ENCODE data around the gene WAPL. TPM values are rescaled to one million over a fixed set of nuclear protein-coding genes. Genes with fewer than 3 reads are reported as not detected.
"Not testable (repeated sequence)": the region's sequence is repeated elsewhere in the genome, so short reads cannot be mapped to it uniquely, and the experiment has no call there.

WAPL gene
- total RNA-seq, 1 donor from 2014 or later = 39.0 TPM

DNA sequence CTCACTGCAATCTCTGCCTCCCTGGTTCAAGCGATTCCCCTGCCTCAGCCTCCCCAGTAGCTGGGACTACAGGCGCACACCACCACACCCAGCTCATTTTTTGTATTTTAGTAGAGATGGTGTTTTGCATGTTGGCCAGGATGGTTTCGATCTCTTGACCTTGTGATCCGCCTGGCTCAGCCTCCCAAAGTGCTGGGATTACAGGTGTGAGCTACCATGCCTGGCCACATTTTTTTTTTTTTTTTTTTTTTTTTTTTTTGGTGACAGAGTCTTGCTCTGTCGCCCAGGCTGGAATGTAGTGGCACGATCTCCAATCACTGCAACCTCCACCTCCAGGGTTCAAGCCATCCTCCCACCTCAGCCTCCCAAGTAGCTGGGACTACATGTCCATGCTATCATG lies 4.1 kb upstream of the WAPL start:
- DNase-seq (ENCODE audit: low read depth in 2 of 2) = not testable (repeated sequence)

DNA sequence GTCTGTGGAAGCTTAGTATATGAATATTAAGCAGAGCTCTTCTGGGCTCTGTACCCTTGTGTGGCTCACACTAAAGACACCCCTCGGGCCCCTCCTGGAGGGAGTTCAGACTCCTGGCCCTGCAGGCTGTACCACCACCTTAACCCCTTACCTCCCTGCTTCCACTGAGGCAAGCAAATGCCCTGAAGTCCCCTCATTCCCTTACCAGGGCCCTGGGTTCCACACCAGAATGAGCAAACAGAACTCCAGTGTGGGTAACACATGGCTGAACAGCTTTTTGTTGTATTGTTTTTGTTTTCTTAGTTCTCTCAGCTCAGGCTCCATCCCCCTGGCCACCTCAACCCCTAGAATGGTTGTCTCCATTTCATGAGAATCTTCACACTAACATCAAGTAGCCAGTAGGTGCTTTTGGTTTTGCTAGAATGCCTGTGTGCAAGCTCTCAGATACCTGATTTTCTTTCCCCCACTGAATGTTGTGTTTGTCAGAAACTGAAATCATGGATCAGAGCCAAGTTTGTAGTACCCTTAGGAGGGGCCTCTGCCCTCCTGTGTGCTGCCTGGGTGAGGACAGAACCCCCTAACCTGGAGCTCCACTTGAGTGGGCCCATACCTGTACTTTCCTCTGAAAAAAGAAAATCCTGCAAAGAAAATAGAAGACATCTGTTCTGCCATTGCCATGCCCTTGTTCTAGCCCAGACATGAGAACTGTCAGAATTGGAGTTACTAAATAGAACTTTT lies 2.8 kb upstream of the WAPL start:
- no peak for DNase-seq (ENCODE audit: low read depth in 2 of 2)

- DNase-seq (ENCODE audit: low read depth in 2 of 2) = no peak
Observed at GRCh38 chr10:86523348-86523747, 1.8 kb upstream of the WAPL start.

- DNase-seq (ENCODE audit: low read depth in 2 of 2) = peak in 1 of 2 donors; percentile 8
Observed at GRCh38 chr10:86522510-86522855, 891 bp upstream of the WAPL start.

DNA sequence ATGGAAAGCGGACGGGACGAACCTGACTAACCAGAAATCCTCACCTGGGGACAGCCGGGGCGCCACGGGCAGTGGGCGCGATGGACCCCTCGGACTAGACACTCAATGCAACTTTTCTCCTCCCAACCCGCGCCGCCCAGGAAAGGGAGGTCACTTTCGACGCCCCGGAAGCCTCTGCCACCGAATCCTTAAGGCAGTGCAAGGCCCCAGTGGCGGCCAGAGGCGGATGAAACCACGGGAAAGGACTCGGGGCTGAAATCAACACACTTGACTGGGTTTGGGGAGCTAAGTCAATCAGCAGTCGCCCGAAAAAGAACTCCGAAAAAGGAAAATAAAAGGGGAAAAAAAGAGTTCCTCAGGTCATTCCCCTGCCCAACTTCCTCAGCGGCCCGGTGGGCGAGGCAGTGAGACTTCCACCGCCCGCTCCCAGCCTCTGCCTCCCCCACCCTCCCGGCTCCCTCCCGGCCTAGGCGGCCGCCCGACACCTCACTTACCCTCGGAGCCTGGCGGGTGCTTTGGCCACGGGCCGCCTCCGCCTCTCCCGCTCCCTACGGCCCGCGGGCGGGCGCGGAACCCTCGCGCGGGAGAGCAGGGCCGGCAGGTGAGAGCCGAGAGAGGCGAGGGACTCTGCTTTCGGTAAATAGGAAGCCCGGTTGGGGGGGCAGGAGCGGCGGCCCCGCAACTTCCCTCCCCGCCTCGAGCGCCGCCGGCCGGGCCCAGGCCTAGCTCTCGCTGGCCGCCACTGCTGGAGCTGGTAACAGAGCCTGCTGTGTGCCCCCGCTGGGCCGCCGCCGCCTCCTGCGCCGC lies 518 bp downstream of the WAPL start:
- DNase-seq (ENCODE audit: low read depth in 2 of 2) = peak; percentile 11 to 35

DNA sequence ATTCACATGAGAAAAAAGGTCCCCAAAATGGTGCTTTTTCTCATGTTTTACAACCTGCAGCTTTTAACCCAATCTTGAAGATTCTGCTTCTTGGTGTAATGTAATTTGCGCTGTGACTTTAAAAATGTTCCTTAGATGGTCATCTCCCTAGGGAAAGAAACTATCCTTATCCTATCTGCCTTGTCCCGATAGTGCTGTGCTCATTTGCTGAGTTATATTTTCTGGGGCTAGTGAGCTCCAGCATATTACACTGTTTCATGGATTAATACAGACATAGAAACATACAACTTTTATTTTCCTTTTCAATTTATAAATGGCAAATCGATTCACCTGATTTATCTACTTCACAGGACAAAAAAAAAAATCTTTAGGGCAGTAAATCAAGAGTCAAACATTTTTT lies 2.8 kb downstream of the WAPL start:
- no peak for DNase-seq (ENCODE audit: low read depth in 2 of 2)

DNA sequence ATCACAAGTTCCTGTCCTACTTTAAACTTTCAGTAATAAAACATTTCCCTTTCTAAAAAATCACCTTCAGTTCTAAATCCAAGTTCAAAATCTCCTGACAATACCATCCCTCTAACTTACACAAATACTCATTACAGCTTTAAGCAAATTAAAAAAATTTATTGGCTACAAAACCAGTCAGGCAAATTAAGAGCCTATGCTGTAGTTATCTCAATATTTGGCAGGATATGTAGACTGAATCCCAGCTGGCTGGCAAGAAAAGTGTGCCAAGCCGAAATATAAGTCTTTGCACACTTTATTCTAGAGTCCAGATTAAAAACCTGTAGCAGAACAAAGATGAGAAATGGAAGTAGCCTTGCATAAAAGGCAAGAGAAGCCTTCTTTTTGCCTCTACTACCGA lies 9.5 kb downstream of the WAPL start:
- DNase-seq (ENCODE audit: low read depth in 2 of 2) = no peak

DNA sequence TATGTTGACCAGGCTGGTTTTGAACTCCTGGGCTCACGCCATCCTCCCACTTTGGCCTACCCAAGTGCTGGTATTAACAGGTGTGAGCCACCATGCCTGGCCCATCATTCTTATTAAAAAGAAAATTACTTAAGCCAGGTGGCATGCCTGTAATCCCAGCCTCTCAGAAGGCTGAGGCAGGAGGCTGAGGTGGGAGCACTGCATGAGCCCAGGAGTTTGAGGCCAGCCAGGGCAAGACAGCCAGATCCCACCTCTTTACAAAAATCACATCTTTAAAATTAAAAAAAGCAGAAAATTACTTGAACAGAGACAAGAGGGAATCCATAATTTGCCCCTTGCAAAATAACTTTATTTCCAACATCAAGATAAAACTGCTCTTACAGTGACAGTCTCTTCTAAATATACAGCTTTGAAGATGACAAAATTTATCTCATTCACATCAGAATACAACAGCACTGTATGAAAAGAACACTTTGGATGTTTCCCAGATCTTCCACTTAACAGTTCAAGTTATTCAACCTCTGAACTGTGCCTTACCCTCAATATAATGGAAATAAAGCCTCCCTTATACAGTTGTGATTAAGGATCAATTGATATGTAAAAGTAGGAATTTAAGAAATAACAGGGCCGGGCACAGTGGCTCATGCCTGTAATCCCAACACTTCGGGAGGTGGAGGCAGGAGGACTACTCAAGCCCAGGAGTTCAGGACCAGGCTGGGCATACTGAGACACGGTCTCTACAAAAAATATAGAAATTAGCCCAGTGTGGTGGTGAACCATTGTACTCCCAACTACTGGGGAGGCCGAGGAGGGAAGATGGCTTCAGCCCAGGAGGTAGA lies 10.3 kb downstream of the WAPL start:
- no peak for DNase-seq (ENCODE audit: low read depth in 2 of 2)

DNA sequence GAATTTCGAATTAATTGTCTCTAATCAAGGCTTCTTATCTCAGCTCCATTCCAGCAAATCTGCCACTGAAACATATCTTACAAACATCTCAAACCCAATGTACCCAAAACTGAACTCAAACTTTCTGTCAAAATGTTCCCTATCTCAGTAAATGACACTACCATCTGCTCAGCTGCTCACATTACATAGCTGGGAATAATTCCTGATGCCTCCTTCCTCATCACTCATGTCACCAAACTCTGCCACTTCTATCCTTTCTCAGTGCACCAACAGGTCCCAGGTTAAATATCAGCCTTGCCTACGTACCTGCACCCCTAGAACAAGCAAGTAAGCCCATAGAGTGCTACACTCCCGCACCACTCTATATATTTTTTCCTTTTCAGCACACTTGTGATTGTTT lies 12.4 kb downstream of the WAPL start:
- DNase-seq (ENCODE audit: low read depth in 2 of 2) = no peak

DNA sequence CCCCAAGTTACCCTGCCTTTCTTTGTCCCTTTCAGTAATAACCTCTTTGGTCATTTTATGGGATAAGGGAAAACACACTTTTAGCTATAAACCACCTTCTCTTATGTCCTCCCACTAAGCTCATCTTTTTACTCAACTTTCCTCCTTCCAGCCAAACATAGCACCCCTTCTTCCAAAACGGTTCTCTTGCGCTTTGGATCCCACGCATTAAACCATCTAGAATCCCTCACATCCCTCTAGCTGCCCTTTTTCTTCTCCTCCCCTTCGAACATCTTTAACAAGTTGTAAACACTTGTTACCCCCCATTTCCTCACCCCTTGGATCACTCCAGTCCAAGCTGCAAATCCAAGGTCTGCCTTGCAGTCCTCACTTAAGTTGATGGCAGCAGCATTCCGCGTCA lies 13.4 kb downstream of the WAPL start:
- DNase-seq (ENCODE audit: low read depth in 2 of 2) = no peak

GRCh38 chr10:86506499-86506898 lies 15.1 kb downstream of the WAPL start:
- peak in 1 of 2 donors; percentile 12 for DNase-seq (ENCODE audit: low read depth in 2 of 2)

DNA sequence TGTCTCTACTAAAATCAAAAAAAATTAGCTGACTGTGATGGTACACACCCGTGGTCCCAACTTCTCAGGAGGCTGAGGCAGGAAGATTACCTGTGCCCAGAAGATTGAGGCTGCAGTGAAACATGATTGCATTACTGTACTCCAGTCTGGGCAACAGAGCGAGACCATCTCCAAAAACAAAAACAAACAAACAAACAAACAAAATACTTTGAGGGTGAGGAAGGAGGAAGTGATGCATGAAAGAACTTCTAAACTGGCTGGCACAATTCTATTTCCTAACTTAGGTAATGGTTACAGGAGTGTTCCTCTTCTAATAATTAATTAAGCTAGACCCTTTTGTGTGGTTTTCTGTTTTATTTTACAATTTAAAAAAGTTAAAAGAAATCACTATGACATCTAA lies 15.5 kb downstream of the WAPL start:
- no peak for DNase-seq (ENCODE audit: low read depth in 2 of 2)

DNA sequence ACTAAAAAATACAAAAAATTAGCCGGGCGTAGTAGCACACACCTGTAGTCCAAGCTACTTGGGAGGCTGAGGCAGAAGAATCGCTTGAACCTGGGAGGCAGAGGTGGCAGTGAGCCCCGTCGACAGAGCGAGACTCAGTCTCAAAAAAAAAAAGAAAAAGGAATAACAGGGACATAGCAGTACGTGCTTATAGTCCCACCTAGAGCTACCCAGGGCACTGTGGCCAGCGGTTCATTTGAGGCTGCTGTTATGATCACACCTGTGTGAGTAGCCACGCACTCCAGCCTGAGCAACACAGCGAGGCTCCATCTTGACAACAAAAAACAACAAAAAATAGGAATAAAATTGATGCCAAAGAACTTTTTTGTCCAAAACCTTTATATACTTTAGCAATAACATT lies 17.1 kb downstream of the WAPL start:
- DNase-seq (ENCODE audit: low read depth in 2 of 2) = no peak

DNA sequence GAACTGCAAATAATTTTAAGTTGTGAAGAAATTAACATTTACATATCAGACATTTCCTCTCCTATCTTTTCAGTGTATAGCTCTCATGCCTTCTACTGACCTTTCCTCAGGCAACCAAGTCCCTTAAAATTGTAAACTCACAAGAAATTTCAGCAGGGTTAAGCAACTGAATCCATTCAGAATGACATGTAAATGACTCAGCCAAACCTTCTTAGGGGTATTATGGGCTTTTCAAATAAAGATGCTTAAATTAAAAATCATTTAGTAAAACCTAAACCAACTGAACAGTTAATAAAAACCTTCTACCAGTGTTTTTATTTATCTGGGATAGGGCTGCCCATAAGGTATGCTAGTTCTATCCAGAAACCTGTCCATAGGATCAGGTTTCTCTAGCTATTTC lies 20.7 kb downstream of the WAPL start:
- DNase-seq (ENCODE audit: low read depth in 2 of 2) = no peak

DNA sequence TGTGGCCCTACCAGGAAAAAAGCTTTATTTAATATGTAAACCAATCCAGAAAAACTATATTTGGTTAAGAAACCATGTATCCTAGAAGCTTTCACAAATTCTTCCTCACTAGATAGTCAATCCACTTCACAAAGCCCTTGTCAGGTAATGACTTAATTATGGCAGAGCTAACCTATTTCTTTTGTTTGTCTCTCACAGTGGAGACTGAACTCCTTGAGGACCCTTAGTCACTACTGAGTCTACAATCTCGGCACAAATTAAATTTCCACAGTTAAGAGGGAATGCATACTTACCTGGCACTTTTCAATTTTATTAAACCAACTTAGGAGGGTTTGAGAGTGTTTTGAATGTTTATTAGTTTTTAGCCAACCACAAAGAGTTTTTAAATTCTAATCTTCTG lies 23.0 kb downstream of the WAPL start:
- DNase-seq (ENCODE audit: low read depth in 2 of 2) = no peak

DNA sequence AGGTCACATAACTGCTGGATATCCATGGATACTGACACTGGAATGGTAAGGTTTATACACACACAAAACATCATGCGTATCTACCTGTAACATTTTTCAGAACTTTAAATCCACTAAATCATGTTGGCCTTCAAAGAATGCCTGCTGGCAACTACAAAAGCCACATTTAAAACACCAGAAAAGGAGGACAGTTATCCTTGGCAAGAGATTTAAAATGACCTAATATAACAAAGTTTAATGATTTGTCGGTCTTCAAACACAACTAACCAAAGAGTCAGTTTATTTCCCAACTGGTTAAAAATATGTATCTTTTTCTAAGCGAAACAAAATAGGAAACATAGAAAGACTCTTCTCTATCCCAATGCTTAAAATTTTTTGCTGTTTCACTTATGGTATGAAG lies 24.0 kb downstream of the WAPL start:
- DNase-seq (ENCODE audit: low read depth in 2 of 2) = no peak

DNA sequence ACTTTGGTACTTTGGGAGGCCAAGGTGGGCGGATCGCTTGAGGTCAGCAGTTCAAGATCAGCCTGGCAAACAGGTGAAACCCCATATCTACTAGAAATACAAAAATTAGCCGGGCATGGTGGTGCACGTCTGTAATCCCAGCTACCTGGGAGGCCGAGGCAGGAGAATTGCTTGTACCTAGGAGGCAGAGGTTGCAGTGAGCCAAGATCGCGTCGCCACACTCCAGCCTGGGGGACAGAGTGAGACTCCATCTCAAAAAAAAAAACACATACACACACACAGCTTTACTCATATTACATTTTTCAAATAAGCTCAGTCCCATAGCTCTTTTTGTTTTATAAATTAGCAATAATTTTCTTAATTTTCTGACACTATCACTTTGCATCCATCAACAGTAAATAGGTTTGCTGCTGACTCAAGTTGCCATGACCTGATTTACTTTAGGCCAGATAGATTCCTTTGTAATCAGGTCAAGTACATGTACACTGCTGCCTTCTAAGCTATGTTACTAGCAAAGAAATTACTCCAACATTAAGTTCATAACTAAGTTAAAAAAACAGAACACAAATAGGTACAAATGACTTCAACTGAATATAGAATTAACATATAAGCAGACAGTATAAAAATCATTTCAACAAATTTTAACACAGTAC lies 31.5 kb downstream of the WAPL start:
- DNase-seq (ENCODE audit: low read depth in 2 of 2) = no peak

DNA sequence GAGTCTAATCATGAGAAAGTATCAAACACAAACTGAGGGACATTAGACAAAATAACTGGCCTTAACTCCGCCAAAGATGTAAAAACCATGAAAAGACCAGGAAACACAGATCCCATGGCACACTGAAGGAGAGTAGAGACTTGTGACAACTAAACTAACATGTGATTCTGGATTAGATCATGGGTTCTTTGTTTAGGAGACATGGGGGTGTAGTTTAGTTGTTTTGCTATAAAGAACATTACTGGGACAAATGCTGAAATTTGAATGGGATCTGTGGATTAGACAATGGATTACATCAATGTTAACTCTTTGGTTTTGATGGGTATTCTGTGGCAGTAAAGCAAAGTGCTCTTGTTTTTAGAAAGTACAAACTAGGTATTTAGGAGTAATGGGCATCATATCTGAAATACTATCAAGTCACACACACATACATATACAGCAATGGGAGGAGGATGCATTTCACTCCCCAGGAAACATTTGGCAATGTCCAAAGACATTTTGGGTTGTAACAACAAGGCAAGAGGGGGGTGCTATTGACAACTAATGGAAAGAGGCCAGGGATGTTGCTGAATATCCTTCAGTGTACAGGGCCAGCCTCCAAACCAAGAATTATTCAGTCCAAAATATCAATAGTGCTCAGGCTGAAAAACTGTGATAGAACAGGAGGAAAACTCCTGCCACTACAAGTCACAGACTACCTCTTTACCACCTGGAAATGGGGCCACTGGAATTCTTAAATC lies 32.4 kb downstream of the WAPL start:
- DNase-seq (ENCODE audit: low read depth in 2 of 2) = no peak

GRCh38 chr10:86486856-86487255 lies 34.7 kb downstream of the WAPL start:
- no peak for DNase-seq (ENCODE audit: low read depth in 2 of 2)

DNA sequence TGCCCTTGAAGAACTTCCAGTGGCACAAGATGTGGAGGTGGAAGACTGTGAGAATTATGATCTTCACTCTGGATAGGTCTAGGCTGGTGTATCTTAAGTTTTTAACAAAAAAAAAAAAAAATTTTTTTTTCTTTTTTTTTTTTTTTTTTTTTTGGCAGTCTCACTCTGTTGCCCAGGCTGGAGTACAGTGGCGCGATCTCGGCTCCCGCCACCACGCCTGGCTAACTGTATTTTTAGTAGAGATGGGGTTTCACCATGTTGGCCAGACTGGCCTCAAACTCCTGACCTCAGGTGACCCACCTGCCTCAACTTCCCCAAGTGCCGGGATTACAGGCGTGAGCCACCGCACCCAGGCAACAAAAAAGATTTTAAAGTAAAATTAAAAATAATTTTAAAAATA lies 37.9 kb downstream of the WAPL start:
- DNase-seq (ENCODE audit: low read depth in 2 of 2) = no peak

DNA sequence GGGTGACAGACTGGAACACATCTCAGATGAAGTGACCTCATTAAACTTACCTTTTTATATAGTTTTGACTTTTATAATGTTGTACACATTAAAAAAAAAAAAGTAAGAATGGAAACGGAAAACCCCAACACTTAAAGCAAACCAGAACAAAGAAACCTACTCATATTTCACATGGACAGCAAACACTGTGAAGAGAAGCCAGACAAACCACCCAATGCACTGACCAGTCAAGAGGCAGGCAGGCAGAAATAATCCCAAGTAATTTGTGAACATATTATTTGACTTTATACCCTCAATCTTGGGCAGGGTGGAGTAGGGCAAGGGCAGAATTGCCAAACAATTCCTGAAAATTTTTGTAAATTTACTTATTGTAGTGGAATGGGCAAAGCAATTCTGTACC lies 39.8 kb downstream of the WAPL start:
- peak in 1 of 2 donors; percentile 17 for DNase-seq (ENCODE audit: low read depth in 2 of 2)
